Transverse colon (tissue), 4 donors: ENCODE data around the gene MAN2B1. TPM values are rescaled to one million over a fixed set of nuclear protein-coding genes. Genes with fewer than 3 reads are reported as not detected.

Experiments
- DNase-seq: peaks from one replicate; pipeline ENCODE4 v3.0.0-alpha.2; 2019
- H3K27ac ChIP-seq, 4 donors: fragments of 200-600 bp; sonication (generic); 2 replicates each; pipeline ENCODE4 v1.5.1; 2016 to 2018; ENCODE audit warnings: inconsistent platforms in 4 of 4
- H3K27me3 ChIP-seq: fragments of 200-600 bp; sonication (generic); 2 replicates; pipeline ENCODE4 v1.5.1; 2017; ENCODE audit warnings: inconsistent platforms
- H3K36me3 ChIP-seq, 4 donors: fragments of 200-600 bp; sonication (generic); 2 replicates each; pipeline ENCODE4 v1.5.1; 2017 to 2019; ENCODE audit warnings: inconsistent platforms in 4 of 4
- H3K4me1 ChIP-seq, 4 donors: fragments of 200-600 bp; sonication (generic); 2 replicates each; pipeline ENCODE4 v1.5.1; 2017 to 2020; ENCODE audit warnings: inconsistent platforms in 4 of 4
- H3K4me3 ChIP-seq, 4 donors: fragments of 200-600 bp; sonication (generic); 1 replicate in 1 of 4; 2 replicates in 3 of 4; pipeline versions ENCODE4 v1.5.1 to v1.6.1; 2017 to 2019; ENCODE audit warnings: inconsistent platforms in 4 of 4
- H3K9me3 ChIP-seq, 2 donors: fragments of 200-600 bp; sonication (generic); 2 replicates each; pipeline ENCODE4 v1.5.1; 2017 to 2019; ENCODE audit warnings: inconsistent platforms in 2 of 2
- EP300 ChIP-seq: sonication (generic); formaldehyde crosslinking; IDR thresholded peaks from one replicate; pipeline ENCODE4 v1.6.1; 2017; ENCODE audit warnings: antibody characterized with exemption, low read depth
- POLR2A ChIP-seq: fragments of 450-650 bp; IDR thresholded peaks from one replicate; pipeline ENCODE4 v1.6.1; 2016; ENCODE audit warnings: antibody characterized with exemption, mild to moderate bottlenecking, moderate library complexity
- POLR2AphosphoS5 ChIP-seq, 3 donors: sonication (generic); formaldehyde crosslinking; IDR thresholded peaks; one replicate each; pipeline ENCODE4 v1.6.1; 2016; ENCODE audit warnings: antibody characterized with exemption in 3 of 3
- WGBS, 2 donors: methylation state at CpG; one replicate each; pipeline ENCODE4 v1.1.5; 2018; ENCODE audit warnings: low coverage in 1 of 2; 5-methylcytosine and 5-hydroxymethylcytosine counted together
- in situ Hi-C, 4 donors: fragments of 200-750 bp; cut with MboI; loops; one replicate each; pipeline versions ENCODE4 v1.15.0 to v1.15.1; 2017; ENCODE audit warnings: low sequenced_read_pairs in 3 of 4, low pct_ligation_motif_present in 1 of 4, low pct_unique_long_range_greater_than_20kb in 1 of 4
- intact Hi-C: fragments of 100-400 bp; cut with DNase I; formaldehyde crosslinking; loops from one replicate; pipeline ENCODE4 v1.15.1; 2023; ENCODE audit warnings: low total_unique reads
- total RNA-seq, 4 donors: library from RNA; depleted of rRNA; stranded (reverse); fragments of >200 nt; gene quantifications; one replicate each; pipeline ENCODE4 v1.1.0, GENCODE V29; 2016
- TF ChIP-seq, protein P1 (sequence below), 5 experiments: fragments of 200-600 bp in 3 of 5; fragments of 450-650 bp in 2 of 5; sonication (generic) in 3 of 5; IDR thresholded peaks; 1 replicate in 2 of 5; 2 replicates in 3 of 5; pipeline ENCODE4 v1.5.1; 2016 to 2017; ENCODE audit warnings: antibody characterized with exemption in 5 of 5, inconsistent platforms in 3 of 5, mild to moderate bottlenecking in 2 of 5, moderate library complexity in 1 of 5

Gene MAN2B1
- total RNA-seq, 4 donors from 2014 or later, result 52.4 to 272 (median 70.1) TPM

GRCh38 chr19:12669270-12670158 lies 3.0 kb upstream of the MAN2B1 start:
- peak; percentile 81 for DNase-seq
- H3K36me3 ChIP-seq, result peaks cover 0 to 9% (median 2%) of the 10 kb centered on the region in 4 donors
- WGBS, 2 donors, result 0% methylated on average over 9 to 55 of the region's 64 CpGs
- in situ Hi-C loops, result loop anchor here in 3 of 4 donors (10.0 kb wide), 1 partner anchor 105 kb away; no protein-coding TSS in a partner anchor
- no peaks in the 10 kb centered on the region for H3K27me3 ChIP-seq
- peak overlapping the region; percentile 66 to 90 (median 72) for H3K4me3 ChIP-seq
- peaks cover 19 to 45% (median 36%) of the 10 kb centered on the region in 4 donors for H3K4me1 ChIP-seq
- peak overlapping the region; percentile 90 to 95 (median 92) for H3K27ac ChIP-seq
- H3K9me3 ChIP-seq, result no peaks in the 10 kb centered on the region
- TF ChIP-seq EP300 (no peak), POLR2AphosphoS5 (IDR thresholded peaks at IDR 0.05) (peak in 2 of 3 donors; percentile 53 to 65), POLR2A (peak; percentile 47)
- TF ChIP-seq, protein P1, sequence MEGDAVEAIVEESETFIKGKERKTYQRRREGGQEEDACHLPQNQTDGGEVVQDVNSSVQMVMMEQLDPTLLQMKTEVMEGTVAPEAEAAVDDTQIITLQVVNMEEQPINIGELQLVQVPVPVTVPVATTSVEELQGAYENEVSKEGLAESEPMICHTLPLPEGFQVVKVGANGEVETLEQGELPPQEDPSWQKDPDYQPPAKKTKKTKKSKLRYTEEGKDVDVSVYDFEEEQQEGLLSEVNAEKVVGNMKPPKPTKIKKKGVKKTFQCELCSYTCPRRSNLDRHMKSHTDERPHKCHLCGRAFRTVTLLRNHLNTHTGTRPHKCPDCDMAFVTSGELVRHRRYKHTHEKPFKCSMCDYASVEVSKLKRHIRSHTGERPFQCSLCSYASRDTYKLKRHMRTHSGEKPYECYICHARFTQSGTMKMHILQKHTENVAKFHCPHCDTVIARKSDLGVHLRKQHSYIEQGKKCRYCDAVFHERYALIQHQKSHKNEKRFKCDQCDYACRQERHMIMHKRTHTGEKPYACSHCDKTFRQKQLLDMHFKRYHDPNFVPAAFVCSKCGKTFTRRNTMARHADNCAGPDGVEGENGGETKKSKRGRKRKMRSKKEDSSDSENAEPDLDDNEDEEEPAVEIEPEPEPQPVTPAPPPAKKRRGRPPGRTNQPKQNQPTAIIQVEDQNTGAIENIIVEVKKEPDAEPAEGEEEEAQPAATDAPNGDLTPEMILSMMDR (IDR thresholded peaks at IDR 0.05), result peak in 1 of 5 experiments; percentile 13
- intact Hi-C loops, result loop anchor here (5.0 to 10.0 kb wide), 2 partner anchors 95 to 512 kb away; partner anchors contain the start of gene ZNF625

- no peaks in the 10 kb centered on the region for H3K9me3 ChIP-seq
- peak overlapping the region; percentile 90 to 95 (median 92) for H3K27ac ChIP-seq
- H3K4me1 ChIP-seq, result peaks cover 19 to 45% (median 36%) of the 10 kb centered on the region in 4 donors
- TF ChIP-seq POLR2A (no peak), POLR2AphosphoS5 (IDR thresholded peaks at IDR 0.05) (no peak), EP300 (no peak)
- TF ChIP-seq, protein P1 (IDR thresholded peaks at IDR 0.05), result no peak
- in situ Hi-C loops, result no loop called here
- H3K36me3 ChIP-seq, result peaks cover 0 to 3% (median 0%) of the 10 kb centered on the region in 4 donors
- 2% methylated on average over 24 of the region's 24 CpGs; no CpG with 5 or more reads in 1 of the 2 donors for WGBS, 2 donors
- DNase-seq, result peak; percentile 62
- H3K27me3 ChIP-seq, result no peaks in the 10 kb centered on the region
- peak overlapping the region; percentile 66 to 90 (median 72) for H3K4me3 ChIP-seq
- intact Hi-C loops, result no loop called here
These were observed 2.4 kb upstream of the MAN2B1 start for GRCh38 chr19:12668932-12669269.

- peak overlapping the region; percentile 66 to 90 (median 72) for H3K4me3 ChIP-seq
- no peaks in the 10 kb centered on the region for H3K9me3 ChIP-seq
- intact Hi-C loops, result no loop called here
- in situ Hi-C loops, result no loop called here
- H3K27me3 ChIP-seq, result no peaks in the 10 kb centered on the region
- peak overlapping the region; percentile 90 to 95 (median 92) for H3K27ac ChIP-seq
- no peak for TF ChIP-seq POLR2A
- TF ChIP-seq, protein P1 (IDR thresholded peaks at IDR 0.05), result no peak
- no peak for TF ChIP-seq EP300
- no peak for TF ChIP-seq POLR2AphosphoS5 (IDR thresholded peaks at IDR 0.05)
- peaks cover 0 to 3% (median 0%) of the 10 kb centered on the region in 4 donors for H3K36me3 ChIP-seq
- peaks cover 19 to 45% (median 36%) of the 10 kb centered on the region in 4 donors for H3K4me1 ChIP-seq
- 74% methylated on average over 8 of the region's 8 CpGs; no CpG with 5 or more reads in 1 of the 2 donors for WGBS, 2 donors
- DNase-seq, result no peak
These were observed 1.8 kb upstream of the MAN2B1 start for GRCh38 chr19:12668346-12668745.

DNA sequence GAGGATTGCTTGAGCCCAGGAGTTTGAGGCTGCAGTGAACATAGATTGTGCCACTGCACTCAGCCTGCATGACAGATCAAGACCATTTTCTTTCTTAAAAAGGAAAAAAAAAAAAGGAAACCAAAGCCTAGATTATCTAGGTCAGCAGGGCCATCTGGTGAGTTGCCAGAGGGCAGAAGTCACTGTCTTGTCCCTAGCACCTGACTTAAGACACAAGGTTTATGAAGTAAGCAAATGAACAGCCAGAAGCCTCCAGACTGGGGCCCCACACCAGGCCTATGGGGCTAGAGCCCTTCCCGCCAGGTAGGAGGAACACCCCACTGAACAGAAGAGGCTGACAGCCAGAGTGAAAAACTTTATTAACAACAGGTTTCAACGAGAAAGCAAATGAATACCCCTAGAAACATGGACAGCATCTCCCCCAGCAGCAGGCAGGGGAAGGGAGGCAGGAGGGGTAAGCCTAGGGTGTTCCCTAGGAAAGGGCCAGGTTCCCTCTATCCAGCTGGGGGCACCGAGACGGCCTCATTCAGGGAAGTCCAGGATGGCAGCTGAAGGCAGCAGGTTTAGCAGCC lies 1.3 kb upstream of the MAN2B1 start:
- intact Hi-C loops (no loop called here), in situ Hi-C loops (no loop called here)
- TF ChIP-seq, protein P1 (IDR thresholded peaks at IDR 0.05), result no peak
- TF ChIP-seq POLR2AphosphoS5 (IDR thresholded peaks at IDR 0.05), result no peak
- H3K9me3 ChIP-seq, result no peaks in the 10 kb centered on the region
- H3K27me3 ChIP-seq, result no peaks in the 10 kb centered on the region
- no peak overlapping the region for H3K27ac ChIP-seq
- peaks cover 0 to 6% (median 0%) of the 10 kb centered on the region in 4 donors for H3K36me3 ChIP-seq
- H3K4me1 ChIP-seq, result peaks cover 19 to 45% (median 36%) of the 10 kb centered on the region in 4 donors
- WGBS, 2 donors, result 64% methylated on average over 4 of the region's 4 CpGs; no CpG with 5 or more reads in 1 of the 2 donors
- H3K4me3 ChIP-seq, result peak overlapping the region in 1 of 4 donors; percentile 90
- no peak for DNase-seq
